Measurements from ENCODE around the gene HAPLN2.

Gene HAPLN2

GRCh38 chr1:156652131-156652991 lies 33.1 kb downstream of the HAPLN2 start:
- no peak for DNase-seq (ENCODE audit: low read depth)
- TF ChIP-seq, protein P1, sequence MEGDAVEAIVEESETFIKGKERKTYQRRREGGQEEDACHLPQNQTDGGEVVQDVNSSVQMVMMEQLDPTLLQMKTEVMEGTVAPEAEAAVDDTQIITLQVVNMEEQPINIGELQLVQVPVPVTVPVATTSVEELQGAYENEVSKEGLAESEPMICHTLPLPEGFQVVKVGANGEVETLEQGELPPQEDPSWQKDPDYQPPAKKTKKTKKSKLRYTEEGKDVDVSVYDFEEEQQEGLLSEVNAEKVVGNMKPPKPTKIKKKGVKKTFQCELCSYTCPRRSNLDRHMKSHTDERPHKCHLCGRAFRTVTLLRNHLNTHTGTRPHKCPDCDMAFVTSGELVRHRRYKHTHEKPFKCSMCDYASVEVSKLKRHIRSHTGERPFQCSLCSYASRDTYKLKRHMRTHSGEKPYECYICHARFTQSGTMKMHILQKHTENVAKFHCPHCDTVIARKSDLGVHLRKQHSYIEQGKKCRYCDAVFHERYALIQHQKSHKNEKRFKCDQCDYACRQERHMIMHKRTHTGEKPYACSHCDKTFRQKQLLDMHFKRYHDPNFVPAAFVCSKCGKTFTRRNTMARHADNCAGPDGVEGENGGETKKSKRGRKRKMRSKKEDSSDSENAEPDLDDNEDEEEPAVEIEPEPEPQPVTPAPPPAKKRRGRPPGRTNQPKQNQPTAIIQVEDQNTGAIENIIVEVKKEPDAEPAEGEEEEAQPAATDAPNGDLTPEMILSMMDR (IDR thresholded peaks at IDR 0.05; ENCODE audit: low read depth, low read length, missing control alignments), result no peak
- no peak overlapping the region for H3K4me3 ChIP-seq (ENCODE audit: low read depth, low read length)

DNA sequence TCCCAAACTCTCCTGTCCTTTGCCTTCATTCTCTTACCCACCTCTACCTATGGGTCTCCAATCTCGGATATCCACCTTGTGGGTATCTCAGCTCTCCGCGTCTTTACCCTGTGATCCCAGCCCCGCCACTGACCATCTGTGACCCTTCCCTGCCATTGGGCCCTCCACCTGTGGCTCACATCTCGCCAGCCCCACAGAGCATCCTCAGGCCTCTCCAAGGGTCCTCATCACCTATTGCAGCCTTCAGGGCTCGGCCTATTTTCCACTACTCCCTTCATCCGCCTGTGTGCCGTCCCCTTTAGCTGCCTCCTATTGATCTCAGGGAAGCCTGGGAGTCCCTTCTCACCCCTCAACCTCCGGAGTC lies 33.8 kb downstream of the HAPLN2 start:
- H3K4me3 ChIP-seq (ENCODE audit: low read depth, low read length), result no peak overlapping the region
- TF ChIP-seq, protein P1 (IDR thresholded peaks at IDR 0.05; ENCODE audit: low read depth, low read length, missing control alignments), result no peak
- no peak for DNase-seq (ENCODE audit: low read depth)

DNA sequence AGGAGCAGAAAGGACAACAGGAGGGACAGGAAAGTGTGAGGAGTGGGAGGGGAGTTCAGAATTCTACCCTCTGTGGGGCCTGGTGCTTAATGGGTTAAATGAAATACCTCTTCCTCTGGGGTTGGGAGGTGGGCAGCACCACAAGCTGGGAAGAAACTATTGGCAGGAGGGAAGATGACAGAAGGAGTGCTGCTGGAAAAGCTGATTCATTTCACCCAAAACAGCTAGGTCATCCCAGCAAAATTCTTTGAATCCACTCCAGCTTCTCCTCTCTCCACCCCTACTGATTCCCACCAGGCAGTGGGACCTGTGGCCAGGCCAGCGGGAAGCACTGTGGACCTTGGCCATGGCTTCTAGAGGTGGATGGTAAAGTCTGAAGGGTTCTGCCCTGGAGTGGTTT lies 35.5 kb downstream of the HAPLN2 start:
- no peak for DNase-seq (ENCODE audit: low read depth)
- TF ChIP-seq, protein P1 (IDR thresholded peaks at IDR 0.05; ENCODE audit: low read depth, low read length, missing control alignments), result no peak
- H3K4me3 ChIP-seq (ENCODE audit: low read depth, low read length), result no peak overlapping the region

- DNase-seq (ENCODE audit: low read depth), result no peak
- no peak overlapping the region for H3K4me3 ChIP-seq (ENCODE audit: low read depth, low read length)
- TF ChIP-seq, protein P1 (IDR thresholded peaks at IDR 0.05; ENCODE audit: low read depth, low read length, missing control alignments), result no peak
These were observed 36.1 kb downstream of the HAPLN2 start for GRCh38 chr1:156655151-156655903.

GRCh38 chr1:156655904-156656516 lies 36.8 kb downstream of the HAPLN2 start:
- H3K4me3 ChIP-seq (ENCODE audit: low read depth, low read length), result no peak overlapping the region
- TF ChIP-seq, protein P1 (IDR thresholded peaks at IDR 0.05; ENCODE audit: low read depth, low read length, missing control alignments), result no peak
- no peak for DNase-seq (ENCODE audit: low read depth)

DNA sequence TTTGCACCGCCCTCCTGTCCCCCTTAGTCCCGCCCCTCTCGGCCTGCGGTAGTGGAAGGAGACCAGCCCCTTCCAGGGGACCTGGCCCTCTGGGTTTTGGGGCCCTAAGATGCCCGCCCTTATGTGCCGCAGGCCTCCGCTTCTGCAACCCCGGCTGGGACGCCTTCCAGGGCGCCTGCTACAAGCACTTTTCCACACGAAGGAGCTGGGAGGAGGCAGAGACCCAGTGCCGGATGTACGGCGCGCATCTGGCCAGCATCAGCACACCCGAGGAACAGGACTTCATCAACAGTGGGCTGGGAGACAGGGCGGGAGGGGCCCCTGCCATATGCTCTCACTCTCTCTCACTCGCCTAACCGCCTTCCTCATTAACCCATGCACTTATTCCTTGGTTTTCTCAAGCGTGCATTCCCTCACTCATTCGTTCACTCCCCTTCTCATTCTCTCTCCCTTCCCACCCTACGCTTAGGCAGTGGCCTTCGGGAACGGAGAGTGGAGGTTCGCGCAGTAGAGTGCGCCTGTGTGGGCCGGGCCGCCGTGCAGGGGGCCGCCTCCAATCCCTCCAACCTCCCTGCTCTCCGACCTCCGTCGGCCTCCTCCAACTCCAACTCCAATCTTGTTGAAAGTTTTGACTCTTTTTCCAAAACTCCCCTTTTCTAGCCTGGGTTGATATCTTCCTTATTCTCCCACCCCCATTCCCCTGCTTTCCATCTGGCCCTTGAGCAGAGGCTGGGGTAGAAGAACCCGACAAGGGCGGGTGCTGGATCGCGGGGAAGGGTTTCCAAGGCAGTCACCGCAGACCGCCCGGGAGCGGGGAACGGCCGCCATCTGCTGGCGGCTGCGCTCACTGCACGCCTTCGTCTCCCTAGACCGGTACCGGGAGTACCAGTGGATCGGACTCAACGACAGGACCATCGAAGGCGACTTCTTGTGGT lies 37.9 kb downstream of the HAPLN2 start:
- TF ChIP-seq, protein P1 (IDR thresholded peaks at IDR 0.05; ENCODE audit: low read depth, low read length, missing control alignments), result peak; percentile 100
- no peak overlapping the region; the same call in 1 of the 2 replicates for H3K4me3 ChIP-seq (ENCODE audit: low read depth, low read length)
- no peak for DNase-seq (ENCODE audit: low read depth)

Data from GM12864 (cell line).